NCI-H1694 (cell line): Measurements from ENCODE around the gene NALF2.
A peak's percentile ranks its signal among the peaks of the same experiment; 100 is the strongest.

Experiments used
- DNase-seq: peaks from one replicate; lab custom pipeline; 2025; lab: John Stamatoyannopoulos, UW

The NALF2 gene

DNA sequence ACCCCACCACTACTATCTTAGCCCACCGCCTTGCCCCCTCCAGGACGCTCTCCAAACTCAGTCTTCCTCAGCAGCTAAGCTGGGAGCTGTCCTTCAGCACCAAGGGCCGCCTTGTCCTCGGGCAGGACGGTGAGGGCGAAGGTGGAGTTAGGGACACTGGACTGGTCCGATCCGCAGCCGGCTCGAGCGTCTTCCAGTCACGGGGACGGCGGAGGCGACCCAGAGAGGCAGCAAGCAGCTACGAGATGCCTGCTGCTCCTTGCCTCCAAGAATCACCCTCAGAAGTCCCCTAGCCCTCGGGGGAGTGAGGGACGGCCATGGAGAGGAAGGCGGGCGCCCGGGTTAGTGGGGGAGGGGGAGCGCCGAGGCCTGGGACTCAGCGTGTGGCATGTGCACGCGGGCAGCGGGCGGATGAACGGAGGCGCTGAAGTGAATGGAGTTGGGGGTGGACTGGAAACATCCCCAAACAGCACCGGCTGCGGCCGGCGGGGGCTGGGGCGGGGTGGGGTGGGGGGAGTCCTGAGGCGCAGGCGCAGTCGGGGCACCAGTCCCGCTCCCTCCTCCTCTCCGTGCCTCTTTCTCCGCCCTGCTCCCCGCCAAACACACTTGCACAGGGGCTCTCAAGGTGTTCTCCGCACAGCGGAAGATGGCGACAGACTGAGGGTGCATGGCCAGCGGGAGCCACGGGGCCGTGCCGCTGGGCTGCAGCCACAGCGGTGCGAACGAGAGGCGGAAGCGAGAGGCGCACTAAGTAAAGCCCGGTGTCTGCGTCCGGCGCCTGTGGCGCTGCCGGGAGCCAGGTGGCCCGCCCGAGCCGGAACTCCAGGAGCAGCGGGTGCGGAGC is at the start of gene NALF2:
NALF2 (plus strand) TSS at position 545 of the 844 bp plus-strand sequence. CDS start 957 bp downstream, outside the sequence.
- peak; percentile 60 for DNase-seq

GRCh38 chrX:69457756-69458155 is 46.4 kb upstream of the NALF2 start:
- DNase-seq, result no peak

DNA sequence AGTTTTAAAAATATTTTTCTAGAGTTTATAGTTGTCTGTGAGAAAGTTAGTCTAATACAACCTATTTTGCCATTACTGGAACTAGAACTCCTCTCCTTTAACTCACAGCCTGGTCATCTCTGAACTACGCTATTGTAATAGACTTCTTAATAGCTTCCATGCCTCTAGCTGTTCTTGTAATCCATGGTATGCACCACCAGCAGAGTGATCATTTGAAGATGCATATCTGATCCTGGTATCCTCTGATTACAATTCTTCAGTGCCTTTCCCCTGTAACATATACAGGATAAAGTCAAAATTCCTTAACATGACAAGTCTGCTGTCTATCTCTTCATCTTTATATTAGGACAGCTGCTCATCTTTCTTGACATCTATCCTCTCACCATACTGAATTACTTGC is 37.6 kb upstream of the NALF2 start:
- DNase-seq, result no peak

DNA sequence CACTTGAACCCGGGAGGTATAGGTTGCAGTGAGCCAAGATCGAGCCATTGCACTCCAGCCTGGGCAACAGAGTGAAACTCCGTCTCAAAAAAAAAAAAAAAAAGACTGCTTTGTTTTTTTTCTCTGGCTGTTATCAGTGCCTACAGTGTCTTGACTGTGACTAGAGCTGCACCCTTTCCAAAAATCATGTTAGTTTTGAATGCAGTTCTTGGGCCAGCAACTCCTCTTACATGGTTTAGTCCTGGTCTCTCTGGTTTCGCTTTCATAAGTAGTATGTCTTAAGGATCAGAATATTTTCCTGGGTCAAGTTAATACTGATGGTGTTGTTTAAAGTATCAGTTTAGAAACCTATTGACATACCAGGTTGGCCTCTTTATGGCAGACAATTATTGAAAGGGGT is 34.2 kb upstream of the NALF2 start:
- no peak for DNase-seq

- DNase-seq, result no peak
Measured at GRCh38 chrX:69489625-69490024, 14.5 kb upstream of the NALF2 start.

DNA sequence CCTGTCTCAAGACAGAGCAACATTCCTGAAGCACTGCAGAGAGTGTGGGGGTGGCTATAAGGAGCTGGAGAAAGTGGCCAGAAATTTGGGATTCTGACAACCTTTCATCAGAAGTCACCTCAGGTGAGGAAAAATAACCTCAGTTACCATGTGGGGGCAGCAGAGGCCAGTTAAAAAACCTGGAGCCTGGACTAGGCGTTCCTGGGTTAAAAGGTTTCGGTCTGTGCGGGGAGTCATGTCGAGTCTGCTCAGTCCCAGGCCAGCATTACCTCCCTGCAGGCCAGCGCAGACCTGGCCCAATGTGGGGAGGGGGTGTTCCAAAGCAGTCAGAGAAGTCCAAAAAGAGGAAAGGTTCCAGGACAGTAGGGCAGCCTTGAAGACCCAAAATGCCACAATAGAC is 10.9 kb upstream of the NALF2 start:
- peak; percentile 40 for DNase-seq

GRCh38 chrX:69493766-69494165 is 10.4 kb upstream of the NALF2 start:
- DNase-seq, result no peak

DNA sequence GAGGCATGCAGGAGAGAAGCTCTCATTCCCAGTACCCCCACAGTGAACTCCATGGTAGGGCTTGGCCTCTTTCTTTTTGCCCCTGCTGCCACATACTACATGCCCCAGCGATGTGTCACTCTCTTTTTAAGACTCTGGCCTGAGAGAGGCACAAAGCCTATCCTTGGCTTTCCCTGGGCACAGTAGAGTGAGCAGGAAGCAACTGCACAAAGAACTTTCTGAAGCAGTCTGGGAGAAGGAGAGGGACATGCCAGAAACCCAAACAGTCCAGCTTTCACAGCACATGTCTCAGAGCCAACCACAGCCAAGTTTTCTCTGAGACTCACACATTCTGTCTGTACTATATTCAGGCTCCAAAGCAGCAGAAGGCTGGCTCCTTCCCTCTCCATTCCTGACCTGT is 7.9 kb upstream of the NALF2 start:
- DNase-seq, result no peak

GRCh38 chrX:69501429-69501828 is 2.7 kb upstream of the NALF2 start:
- no peak for DNase-seq

DNA sequence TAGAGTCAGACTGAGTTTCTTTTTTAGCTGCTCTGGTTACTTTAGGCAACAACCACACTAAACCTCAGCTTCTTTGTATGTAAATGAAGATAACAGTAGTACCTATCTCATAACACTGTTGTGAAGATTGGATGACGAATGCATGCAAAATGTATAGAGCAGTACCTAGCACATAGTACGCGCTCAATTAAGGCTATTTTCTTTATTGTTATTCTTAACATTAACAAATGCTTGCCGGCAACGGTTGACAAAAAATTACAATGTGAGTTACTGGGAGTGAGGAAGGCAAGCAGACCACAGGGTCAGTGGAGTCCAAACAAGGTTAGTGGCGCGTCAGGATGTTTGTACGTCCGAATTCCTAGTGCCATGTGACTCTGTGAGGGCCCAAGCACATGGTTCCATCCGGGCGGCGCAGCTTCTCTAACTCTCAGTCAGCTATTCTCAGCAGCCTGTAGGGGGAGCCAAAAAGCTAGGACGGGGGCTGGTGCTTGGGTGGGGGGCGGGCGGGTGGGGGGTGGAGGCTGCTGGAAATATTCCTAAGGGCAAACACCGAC is 821 bp upstream of the NALF2 start:
- DNase-seq, result peak; percentile 52

DNA sequence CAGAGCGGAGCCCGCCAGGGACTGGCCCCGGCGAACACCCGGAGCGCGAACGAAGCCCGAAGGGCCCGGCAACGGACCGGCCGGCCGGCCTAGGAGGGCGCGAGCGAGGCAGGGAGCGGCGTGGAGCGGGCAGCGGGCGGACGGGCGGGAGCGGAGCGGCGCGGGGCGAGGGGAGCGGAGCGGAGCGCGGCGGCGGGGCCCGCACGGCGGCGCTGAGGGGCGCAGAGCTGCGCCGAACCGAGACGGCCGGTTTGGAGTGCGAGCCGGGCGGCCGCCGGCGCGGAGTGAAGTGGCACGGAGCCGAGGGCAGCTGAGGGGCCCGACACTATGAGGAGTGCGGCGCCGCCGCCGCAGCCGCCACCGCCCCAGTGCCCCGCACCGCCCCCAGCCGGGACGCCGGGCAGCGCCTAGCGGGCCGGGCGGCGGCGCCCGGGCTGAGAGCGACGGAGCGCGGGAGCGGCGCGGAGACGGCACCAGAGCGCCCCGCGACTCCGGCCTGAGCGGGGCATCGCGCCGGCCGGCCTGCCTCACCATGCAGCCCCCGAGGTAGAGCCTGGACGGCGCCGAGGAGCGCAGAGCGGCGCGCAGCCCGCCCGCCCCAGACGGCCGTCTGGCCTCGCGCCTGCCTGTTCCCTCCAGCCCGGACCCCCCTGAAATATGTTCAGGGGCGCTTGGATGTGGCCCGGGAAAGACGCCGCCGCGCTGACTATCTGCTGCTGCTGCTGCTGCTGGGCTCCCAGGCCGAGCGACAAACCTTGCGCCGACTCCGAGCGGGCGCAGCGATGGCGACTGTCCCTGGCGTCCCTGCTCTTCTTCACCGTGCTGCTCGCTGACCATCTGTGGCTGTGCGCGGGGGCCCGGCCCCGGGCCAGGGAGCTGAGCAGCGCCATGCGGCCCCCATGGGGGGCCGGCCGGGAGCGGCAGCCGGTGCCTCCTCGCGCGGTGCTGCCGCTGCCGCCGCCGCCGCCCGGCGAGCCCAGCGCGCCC is 793 bp downstream of the NALF2 start:
- no peak for DNase-seq

GRCh38 chrX:69505772-69506616 is 1.9 kb downstream of the NALF2 start:
- DNase-seq, result no peak

DNA sequence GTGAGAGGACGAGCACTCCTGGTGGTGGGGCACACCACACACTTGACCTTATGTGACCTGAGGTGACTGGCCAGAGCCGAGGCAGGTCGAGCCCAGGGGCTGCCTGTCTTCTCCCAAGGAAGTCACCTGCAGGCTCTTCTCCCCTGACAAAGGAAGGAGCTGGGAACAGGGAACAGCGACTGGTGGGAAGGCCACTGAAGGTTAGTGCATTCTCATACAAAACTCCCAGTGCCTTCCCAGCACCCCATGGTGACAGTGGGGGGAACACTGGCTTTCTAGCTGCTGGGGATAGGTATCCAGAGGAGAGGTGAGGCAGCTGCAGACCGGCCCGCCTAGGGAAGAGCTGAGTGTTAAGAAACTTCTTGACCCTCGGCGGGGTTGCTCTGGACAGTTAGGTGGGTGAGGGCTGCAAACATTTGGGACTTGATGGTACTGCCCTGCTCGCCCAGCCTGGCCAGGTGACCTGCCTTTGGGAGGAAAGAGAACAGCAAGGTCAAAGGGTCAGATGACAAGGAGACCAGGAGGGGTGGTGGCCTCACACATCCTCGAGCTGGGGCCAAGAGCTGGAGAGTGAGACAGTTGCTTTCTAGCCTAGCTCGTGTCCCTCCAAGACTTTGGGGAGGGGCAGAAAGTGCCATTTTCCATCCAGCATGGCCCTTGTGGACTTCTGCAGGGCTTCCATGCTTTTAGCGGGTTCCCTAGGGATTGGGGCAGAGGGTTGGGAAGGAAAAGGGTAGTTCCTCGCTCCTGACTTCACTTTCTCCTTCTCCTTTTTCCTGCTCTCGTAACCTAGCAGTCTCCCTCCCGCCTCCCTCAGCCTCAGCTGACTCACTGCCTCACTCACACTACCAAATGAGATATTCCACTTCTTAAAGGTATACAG is 2.7 kb downstream of the NALF2 start:
- DNase-seq, result no peak

GRCh38 chrX:69507500-69507789 is 3.3 kb downstream of the NALF2 start:
- no peak for DNase-seq

DNA sequence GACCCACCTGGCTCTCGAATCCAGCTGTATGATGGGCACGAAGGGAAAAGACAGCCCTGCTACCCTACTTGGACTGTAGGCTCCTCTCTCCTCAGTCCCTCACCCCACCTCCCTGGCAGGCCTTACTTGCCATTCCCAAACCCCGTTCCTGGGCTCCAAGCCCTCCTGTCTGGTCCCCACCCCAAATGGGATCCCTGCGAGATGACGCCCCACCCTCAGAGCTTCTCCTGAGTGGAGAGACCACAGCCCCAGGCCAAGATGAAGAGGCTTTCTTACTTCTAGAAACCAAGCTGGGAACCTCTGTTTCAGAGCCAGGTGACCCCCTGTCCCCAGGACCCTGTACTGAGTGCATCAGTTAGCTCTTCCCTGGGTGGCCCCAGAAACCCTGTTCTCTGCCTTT is 4.5 kb downstream of the NALF2 start:
- DNase-seq, result no peak

DNA sequence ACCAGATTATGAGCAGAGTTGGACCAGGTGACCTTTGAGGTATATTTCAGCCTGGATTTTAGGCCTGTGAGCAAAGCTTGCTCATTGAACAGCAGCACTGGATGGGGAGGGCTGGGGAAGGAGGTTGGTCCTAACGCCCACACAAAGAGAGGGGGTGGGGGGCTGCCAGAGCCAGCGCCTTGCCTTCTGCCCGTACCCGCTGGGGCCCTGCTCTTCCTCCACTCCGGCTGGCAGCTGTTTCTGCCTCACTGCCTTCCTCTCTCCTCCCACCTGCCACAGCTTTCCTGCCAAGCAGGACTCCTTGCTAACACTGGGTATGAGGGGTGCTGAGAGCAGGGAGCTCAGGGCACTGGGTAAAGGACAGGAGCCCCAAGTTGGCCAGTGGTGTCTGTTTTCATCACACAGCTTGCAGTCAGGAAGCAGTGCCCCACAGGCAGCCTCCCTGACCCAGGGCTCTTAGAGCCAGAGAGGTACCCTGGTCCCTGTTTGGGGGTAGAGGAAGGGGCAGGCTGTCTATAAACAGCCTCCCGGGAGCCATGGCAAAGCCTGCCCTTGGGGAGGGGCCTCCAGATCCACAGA is 6.1 kb downstream of the NALF2 start:
- DNase-seq, result peak; percentile 68

DNA sequence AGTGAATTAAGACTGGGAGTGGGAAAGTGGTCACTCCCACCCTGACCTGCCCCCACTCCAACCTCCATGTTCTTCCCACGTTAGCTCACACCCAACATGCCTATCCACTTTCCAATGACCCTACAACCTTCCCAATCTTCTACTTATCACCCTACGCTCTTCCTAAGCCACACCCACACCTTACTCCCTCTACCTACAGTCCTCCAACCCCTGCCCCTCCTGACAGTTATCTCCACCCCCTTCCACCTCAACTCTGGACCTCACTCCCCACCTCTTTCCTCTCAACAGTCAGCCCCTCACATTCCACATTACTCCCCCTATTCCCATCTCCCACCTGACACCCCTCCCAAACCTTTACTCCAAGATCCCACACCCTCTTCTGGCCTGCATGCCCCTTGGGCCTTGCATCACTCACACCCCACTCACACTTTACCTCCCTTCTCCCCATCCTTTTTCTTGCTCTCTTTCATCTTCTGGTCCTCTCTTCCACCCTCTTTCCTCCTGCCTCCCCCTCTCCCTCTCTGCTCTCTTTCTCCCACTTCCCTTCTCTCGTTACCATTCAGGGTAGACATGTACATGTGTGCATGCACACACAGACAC is 6.9 kb downstream of the NALF2 start:
- DNase-seq, result no peak

DNA sequence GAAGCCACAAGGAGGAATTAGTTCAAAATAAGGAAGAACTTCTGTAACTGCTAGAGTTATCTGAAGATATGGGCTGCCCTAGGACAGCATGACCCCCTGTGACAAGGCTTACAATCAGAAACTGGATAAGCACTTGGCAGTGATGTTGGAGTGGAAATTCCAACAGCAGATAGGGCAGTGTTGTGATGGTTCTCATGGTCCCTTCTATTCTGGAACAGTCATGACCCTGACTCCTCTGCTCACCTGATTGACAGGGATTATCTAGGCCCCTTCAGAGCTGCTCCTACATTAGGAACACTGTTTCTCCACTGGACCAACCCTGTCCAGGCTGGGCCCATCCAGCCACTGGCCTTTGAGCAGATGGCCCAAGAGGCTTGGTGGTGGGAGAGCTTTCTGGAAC is 17.9 kb downstream of the NALF2 start:
- no peak for DNase-seq

- no peak for DNase-seq
Measured at GRCh38 chrX:69523314-69523713, 19.2 kb downstream of the NALF2 start.

GRCh38 chrX:69524781-69525363 is 20.7 kb downstream of the NALF2 start:
- DNase-seq, result no peak
